ENCODE results near the gene SLC43A1. TPM values are rescaled to one million over a fixed set of nuclear protein-coding genes. Genes with fewer than 3 reads are reported as not detected.
A peak's percentile ranks its signal among the peaks of the same experiment; 100 is the strongest.

SLC43A1 gene
- total RNA-seq, 1 donor from 2014 or later: 19.0 TPM

- H3K27ac Mint-ChIP-seq: no peak overlapping the region
- H3K4me3 Mint-ChIP-seq: no peak overlapping the region
- no peak for DNase-seq (ENCODE audit: extremely low spot score, unreplicated experiment)
- TF ChIP-seq CTCF (conservative IDR thresholded peaks at IDR 0.05): no peak
- peaks cover 15% of the 10 kb centered on the region for H3K4me1 Mint-ChIP-seq (ENCODE audit: unreplicated experiment)
- no peaks in the 10 kb centered on the region for H3K9me3 Mint-ChIP-seq
- no peaks in the 10 kb centered on the region for H3K36me3 Mint-ChIP-seq
- H3K27me3 Mint-ChIP-seq: peaks cover 63% of the 10 kb centered on the region
These were observed 50.8 kb downstream of the SLC43A1 start for GRCh38 chr11:57464539-57465181.

- H3K9me3 Mint-ChIP-seq: no peaks in the 10 kb centered on the region
- H3K4me3 Mint-ChIP-seq: no peak overlapping the region
- H3K36me3 Mint-ChIP-seq: no peaks in the 10 kb centered on the region
- peaks cover 66% of the 10 kb centered on the region for H3K27me3 Mint-ChIP-seq
- no peak for DNase-seq (ENCODE audit: extremely low spot score, unreplicated experiment)
- H3K4me1 Mint-ChIP-seq (ENCODE audit: unreplicated experiment): peaks cover 20% of the 10 kb centered on the region
- H3K27ac Mint-ChIP-seq: no peak overlapping the region
- TF ChIP-seq CTCF (conservative IDR thresholded peaks at IDR 0.05): no peak
These were observed 51.6 kb downstream of the SLC43A1 start for GRCh38 chr11:57463671-57464538.

GRCh38 chr11:57462597-57462996 lies 52.9 kb downstream of the SLC43A1 start:
- peak overlapping the region; percentile 65 for H3K4me3 Mint-ChIP-seq

GRCh38 chr11:57461841-57462489 lies 53.5 kb downstream of the SLC43A1 start:
- TF ChIP-seq CTCF (conservative IDR thresholded peaks at IDR 0.05): no peak

More at GRCh38 chr11:57462597-57462996, 52.9 kb downstream of the SLC43A1 start:
- H3K27me3 Mint-ChIP-seq: peaks cover 65% of the 10 kb centered on the region
- TF ChIP-seq CTCF (conservative IDR thresholded peaks at IDR 0.05): no peak
- no peaks in the 10 kb centered on the region for H3K36me3 Mint-ChIP-seq
- peaks cover 25% of the 10 kb centered on the region for H3K4me1 Mint-ChIP-seq (ENCODE audit: unreplicated experiment)
- no peaks in the 10 kb centered on the region for H3K9me3 Mint-ChIP-seq
- no peak for DNase-seq (ENCODE audit: extremely low spot score, unreplicated experiment)
- no peak overlapping the region for H3K27ac Mint-ChIP-seq

GRCh38 chr11:57460758-57461749 lies 54.4 kb downstream of the SLC43A1 start:
- no peak overlapping the region for H3K27ac Mint-ChIP-seq
- H3K4me1 Mint-ChIP-seq (ENCODE audit: unreplicated experiment): peaks cover 28% of the 10 kb centered on the region
- DNase-seq (ENCODE audit: extremely low spot score, unreplicated experiment): no peak
- TF ChIP-seq CTCF (conservative IDR thresholded peaks at IDR 0.05): no peak
- H3K4me3 Mint-ChIP-seq: peak overlapping the region; percentile 74
- H3K27me3 Mint-ChIP-seq: peaks cover 77% of the 10 kb centered on the region
- no peaks in the 10 kb centered on the region for H3K36me3 Mint-ChIP-seq
- H3K9me3 Mint-ChIP-seq: no peaks in the 10 kb centered on the region

More at GRCh38 chr11:57461841-57462489, 53.5 kb downstream of the SLC43A1 start:
- H3K36me3 Mint-ChIP-seq: no peaks in the 10 kb centered on the region
- H3K27me3 Mint-ChIP-seq: peaks cover 71% of the 10 kb centered on the region
- peak overlapping the region; percentile 74 for H3K4me3 Mint-ChIP-seq
- no peak overlapping the region for H3K27ac Mint-ChIP-seq
- H3K4me1 Mint-ChIP-seq (ENCODE audit: unreplicated experiment): peaks cover 28% of the 10 kb centered on the region
- no peaks in the 10 kb centered on the region for H3K9me3 Mint-ChIP-seq
- no peak for DNase-seq (ENCODE audit: extremely low spot score, unreplicated experiment)

Data from type B pancreatic cell (in vitro differentiated cells).